K562 (cell line): ENCODE measurements around the gene ASMTL. TPM values are rescaled to one million over a fixed set of nuclear protein-coding genes. Genes with fewer than 3 reads are reported as not detected.

Experiments used
- ATAC-seq: fragments of 200-7000 bp; cut with Tn5 transposase; 3 replicates; pipeline ENCODE4 v1.9.1; 2020; ENCODE audit warnings: moderate library complexity
- BruUV-seq: library from RNA; stranded (reverse); fragments of 400-500 nt; replicated peaks from 2 replicates; lab custom pipeline; 2021; lab: Mats Ljungman, UMichigan
- CTCF ChIA-PET: fragments of 300-600 bp; formaldehyde crosslinking; extraction: SDS; loops from one replicate; lab custom pipeline; 2021; ENCODE audit warnings: low intra/inter-chr PET ratio; lab: Yijun Ruan, JAX
- POLR2A ChIA-PET: fragments of 300-600, 350-650 bp; sonication (Branson Sonifier 250); formaldehyde crosslinking; extraction: SDS; loops from one replicate; lab custom pipeline; 2021; ENCODE audit warnings: antibody characterized with exemption, inconsistent platforms; lab: Yijun Ruan, JAX
- DNase-seq, 4 experiments: peaks; one replicate each; pipeline versions ENCODE4 v3.0.0 to v3.0.0-alpha.2; 2011 to 2018; ENCODE audit warnings: low spot score in 3 of 4, mixed read lengths in 3 of 4; ENCODE audit errors: extremely low read depth in 1 of 4
- FAIRE-seq: peaks from 2 replicates; lab custom pipeline; 2011; peaks lifted over from hg19 to GRCh38; lab: Jason Lieb, UNC
- H2AFZ ChIP-seq: 2 replicates; pipeline ENCODE4 v1.6.0; 2011; ENCODE audit warnings: low read depth, low read length, control low read depth, inconsistent platforms
- H3K27ac ChIP-seq: fragments of 200-600 bp; 3 replicates; pipeline ENCODE4 v1.8.0; 2011; ENCODE audit warnings: low read depth, mild to moderate bottlenecking, control low read depth, inconsistent platforms, low read length, moderate library complexity, mixed read lengths; ENCODE audit errors: extremely low read depth
- H3K27me3 ChIP-seq, 2 experiments: fragments of 300-600 bp in 1 of 2; 2 replicates in 1 of 2; 3 replicates in 1 of 2; pipeline versions ENCODE4 v1.6.0 to v1.8.0; 2011; ENCODE audit warnings: inconsistent platforms in 2 of 2, low read length in 2 of 2, mild to moderate bottlenecking in 1 of 2, mixed read lengths in 1 of 2, moderate library complexity in 1 of 2; ENCODE audit not compliant: control insufficient read depth in 2 of 2, insufficient read depth in 2 of 2
- H3K36me3 ChIP-seq: fragments of 300-600 bp; 3 replicates; pipeline ENCODE4 v1.8.0; 2011; ENCODE audit warnings: mild to moderate bottlenecking, low read length, inconsistent platforms; ENCODE audit not compliant: control insufficient read depth, insufficient read depth
- H3K4me1 ChIP-seq, 2 experiments: fragments of 200-600 bp in 1 of 2; replicated peaks in 1 of 2; 2 replicates in 1 of 2; 3 replicates in 1 of 2; pipeline versions ENCODE4 v1.5.1 to v1.8.0; 2011; ENCODE audit warnings: inconsistent platforms in 2 of 2, low read length in 2 of 2, mild to moderate bottlenecking in 1 of 2, mixed read lengths in 1 of 2, moderate library complexity in 1 of 2; ENCODE audit not compliant: control insufficient read depth in 2 of 2, insufficient read depth in 2 of 2
- H3K4me2 ChIP-seq: 2 replicates; pipeline ENCODE4 v1.6.1; 2011; ENCODE audit warnings: low read length, control low read depth, inconsistent platforms, mixed read lengths; ENCODE audit not compliant: insufficient read depth
- H3K4me3 ChIP-seq: fragments of 200-600 bp; sonication (generic), shearing (Covaris generic); 2 replicates; pipeline ENCODE4 v1.5.1; 2016; ENCODE audit warnings: control low read depth, inconsistent platforms
- H3K79me2 ChIP-seq: fragments of 200-600 bp; 3 replicates; pipeline ENCODE4 v1.8.0; 2011; ENCODE audit warnings: low read length, inconsistent platforms; ENCODE audit not compliant: control insufficient read depth, insufficient read depth
- H3K9ac ChIP-seq, 2 experiments: 2 replicates each; pipeline versions ENCODE4 v1.6.0 to v1.6.1; 2011; ENCODE audit warnings: low read depth in 2 of 2, low read length in 2 of 2, control low read depth in 1 of 2, inconsistent platforms in 1 of 2, mild to moderate bottlenecking in 1 of 2, mixed read lengths in 1 of 2; ENCODE audit not compliant: insufficient read depth in 1 of 2
- H3K9me1 ChIP-seq: one replicate; pipeline ENCODE4 v1.6.0; 2011; ENCODE audit warnings: inconsistent platforms, mild to moderate bottlenecking, low read length, moderate library complexity; ENCODE audit not compliant: control insufficient read depth, insufficient read depth
- H3K9me3 ChIP-seq: replicated peaks from 2 replicates; pipeline ENCODE4 v1.5.1; 2011; ENCODE audit warnings: low read depth, low read length, inconsistent platforms; ENCODE audit not compliant: control insufficient read depth, insufficient read depth
- H4K20me1 ChIP-seq: replicated peaks from 2 replicates; pipeline ENCODE4 v1.6.1; 2011; ENCODE audit warnings: low read length, inconsistent platforms, mixed read lengths; ENCODE audit not compliant: control insufficient read depth, insufficient read depth
- KAT7 ChIP-seq: sonication (generic); formaldehyde crosslinking; IDR thresholded peaks from 2 replicates; pipeline ENCODE4 v1.8.0; 2022; ENCODE audit warnings: missing genetic modification reagents, mild to moderate bottlenecking, borderline replicate concordance
- KDM1A ChIP-seq, 2 experiments: fragments of 450-650 bp; IDR thresholded peaks; 2 replicates each; pipeline ENCODE4 v1.6.1; 2016; ENCODE audit warnings: mild to moderate bottlenecking in 2 of 2
- MTA3 ChIP-seq: fragments of 450-650 bp; formaldehyde crosslinking; IDR thresholded peaks from 2 replicates; pipeline ENCODE4 v1.6.1; 2017; ENCODE audit warnings: mild to moderate bottlenecking, borderline replicate concordance
- NFXL1 ChIP-seq: fragments of 450-650 bp; formaldehyde crosslinking; IDR thresholded peaks from 2 replicates; pipeline ENCODE4 v1.4.0; 2021; ENCODE audit warnings: mild to moderate bottlenecking
- PPARD ChIP-seq: fragments of 250-450 bp; sonication (Bioruptor Pico); IDR thresholded peaks from 2 replicates; pipeline ENCODE4 v1.8.0; 2022; ENCODE audit warnings: inconsistent platforms, mild to moderate bottlenecking, moderate library complexity
- PREB ChIP-seq: sonication (generic); formaldehyde crosslinking; IDR thresholded peaks from 2 replicates; pipeline ENCODE4 v1.8.1; 2023; ENCODE audit warnings: mild to moderate bottlenecking, missing genetic modification reagents
- PTBP1 ChIP-seq: fragments of 200-400 bp; formaldehyde crosslinking; IDR thresholded peaks from 2 replicates; pipeline ENCODE4 v1.6.1; 2017; ENCODE audit warnings: low read depth, low read length
- SPI1 ChIP-seq: IDR thresholded peaks from 2 replicates; pipeline ENCODE4 v1.6.1; 2011; ENCODE audit warnings: low read depth, low read length, control low read depth, borderline replicate concordance
- ZBED1 ChIP-seq: IDR thresholded peaks from 2 replicates; pipeline ENCODE4 v1.6.1; 2014
- ZNF384 ChIP-seq: IDR thresholded peaks from 2 replicates; pipeline ENCODE4 v1.6.1; 2012; ENCODE audit warnings: low read depth, low read length, improper control_type of control experiment
- ZNF655 ChIP-seq: fragments of 250-450 bp; sonication (Bioruptor Pico); IDR thresholded peaks from 2 replicates; pipeline ENCODE4 v1.5.0; 2021
- WGBS: fragments of 100-300 bp; shearing (Covaris generic); methylation state at CpG from one replicate; pipeline ENCODE4 v1.1.6; 2016; ENCODE audit warnings: low coverage, mixed read lengths; ENCODE audit not compliant: insufficient coverage; ENCODE audit errors: missing lambda C conversion rate; 5-methylcytosine and 5-hydroxymethylcytosine counted together
- in situ Hi-C: fragments of 300-500 bp; cut with MboI; formaldehyde crosslinking; loops from 4 replicates; pipeline ENCODE4 v1.15.0; 2018; ENCODE audit warnings: inconsistent platforms, mixed read lengths
- intact Hi-C: fragments of 100-400 bp; cut with micrococcal nuclease; formaldehyde crosslinking; loops from 2 replicates; pipeline ENCODE4 v1.14.2; 2022
- polyA plus RNA-seq, 8 experiments: library from polyadenylated mRNA; depleted of rRNA in 4 of 8; stranded (reverse) in 5 of 8; unstranded in 3 of 8; fragments of >200 nt; fragmentation: Nextera tagmentation in 2 of 8; fragmentation: Illumina TruSeq in 1 of 8; extraction: Ambion mirVana in 2 of 8; extraction: Trizol in 1 of 8; gene quantifications; 2 replicates each; pipeline versions ENCODE4 v1.2.1 to v1.2.3, GENCODE V29; 2011 to 2014; ENCODE audit warnings: inconsistent platforms in 1 of 8, missing spikeins in 1 of 8
- total RNA-seq, 7 experiments: library from RNA; depleted of rRNA in 6 of 7; stranded (reverse); fragments of >200 nt in 6 of 7; fragmentation: Illumina TruSeq in 2 of 7; extraction: Trizol in 2 of 7; gene quantifications; 2 replicates each; pipeline versions ENCODE4 v1.2.1 to v1.2.3, GENCODE V29; 2011 to 2021; ENCODE audit warnings: low replicate concordance in 1 of 7

Gene ASMTL
- total and polyA plus RNA-seq, 9 of the 15 experiments (the other 6 are each of a cell fraction or from before 2014, with no cell fraction given): 0.56 to 20.6 (median 7.6) TPM

- 16% methylated on average over 10 of the region's 15 CpGs for WGBS
- H3K9me1 ChIP-seq: no peaks in the 10 kb centered on the region
- H3K27ac ChIP-seq: no peak overlapping the region
- POLR2A ChIA-PET: no interaction called here
- H3K36me3 ChIP-seq: no peaks in the 10 kb centered on the region
- ATAC-seq: peak; percentile 24
- H3K9ac ChIP-seq: peak overlapping the region in 1 of 2 experiments; percentile 2; a peak in 2 of 4 replicates
- no peaks in the 10 kb centered on the region for H3K79me2 ChIP-seq
- H3K4me1 ChIP-seq: peaks cover 0 to 5% of the 10 kb centered on the region in 2 experiments; a peak in 3 of 5 replicates
- no peak overlapping the region for H3K4me3 ChIP-seq
- TF ChIP-seq SPI1 (no peak), NFXL1 (no peak), MTA3 (no peak), ZNF384 (no peak), PTBP1 (no peak), ZBED1 (no peak), PPARD (CRISPR knock-in tag) (no peak), KDM1A (IDR thresholded peaks at IDR 0.05) (no peak), ZNF655 (no peak), KAT7 (CRISPR knock-in tag) (no peak), PREB (CRISPR knock-in tag) (no peak)
- TF ChIP-seq, all 486 proteins: peak for 0
- Histone ChIP-seq H3K4me2 (no peak overlapping the region), H3K9me3 (no peaks in the 10 kb centered on the region), H4K20me1 (no peaks in the 10 kb centered on the region), H3K27me3 (no peaks in the 10 kb centered on the region), H2AFZ (peak overlapping the region; percentile 62; the same call in 1 of the 2 replicates)
- CTCF ChIA-PET: no interaction called here
- no TSS peak for BruUV-seq
- in situ Hi-C loops: no loop called here
- intact Hi-C loops: no loop called here
- FAIRE-seq: no peak
- DNase-seq: no peak
These were observed 41.3 kb upstream of the ASMTL start for GRCh38 chrX:1493877-1494510.
